IPS DF 19.7 (cell line): ENCODE measurements around the gene VEGFD.

ENCODE experiments used
- DNase-seq: peaks from one replicate; pipeline ENCODE4 v3.0.0-alpha.2; 2013; ENCODE audit warnings: low read depth, low spot score

Gene VEGFD

GRCh38 chrX:15359701-15360100 lies 24.5 kb downstream of the VEGFD start:
- DNase-seq, result no peak

- DNase-seq, result no peak
Observed at GRCh38 chrX:15358533-15358932, 25.7 kb downstream of the VEGFD start.

GRCh38 chrX:15356444-15356843 lies 27.8 kb downstream of the VEGFD start:
- DNase-seq, result no peak

- no peak for DNase-seq
Observed at GRCh38 chrX:15350329-15350996, 33.8 kb downstream of the VEGFD start.

- no peak for DNase-seq
Observed at GRCh38 chrX:15349046-15349445, 35.2 kb downstream of the VEGFD start.

- DNase-seq, result no peak
Observed at GRCh38 chrX:15345976-15346375, 38.2 kb downstream of the VEGFD start.

- no peak for DNase-seq
Observed at GRCh38 chrX:15344106-15344505, 40.1 kb downstream of the VEGFD start.

- no peak for DNase-seq
Observed at GRCh38 chrX:15343075-15343476, 41.1 kb downstream of the VEGFD start.

GRCh38 chrX:15340867-15341266 lies 43.3 kb downstream of the VEGFD start:
- DNase-seq, result no peak

- no peak for DNase-seq
Observed at GRCh38 chrX:15336023-15336413, 48.2 kb downstream of the VEGFD start.

GRCh38 chrX:15335135-15336022 lies 48.8 kb downstream of the VEGFD start, which contains the start of gene PIGA:
TSS of gene PIGA (minus strand) at chrX:15335523. CDS start at chrX:15331930, 3,593 bp downstream.
- DNase-seq, result peak; percentile 64

- no peak for DNase-seq
Observed at GRCh38 chrX:15334561-15334960, 49.7 kb downstream of the VEGFD start.

GRCh38 chrX:15328821-15329220 lies 55.4 kb downstream of the VEGFD start:
- no peak for DNase-seq

GRCh38 chrX:15328131-15328530 lies 56.1 kb downstream of the VEGFD start:
- DNase-seq, result no peak

- no peak for DNase-seq
Observed at GRCh38 chrX:15322472-15322871, 61.7 kb downstream of the VEGFD start.

GRCh38 chrX:15322072-15322471 lies 62.1 kb downstream of the VEGFD start:
- no peak for DNase-seq

- no peak for DNase-seq
Observed at GRCh38 chrX:15321447-15321846, 62.8 kb downstream of the VEGFD start.

- DNase-seq, result no peak
Observed at GRCh38 chrX:15320297-15320696, 63.9 kb downstream of the VEGFD start.

- DNase-seq, result no peak
Observed at GRCh38 chrX:15319075-15319474, 65.1 kb downstream of the VEGFD start.

- DNase-seq, result no peak
Observed at GRCh38 chrX:15315509-15315908, 68.7 kb downstream of the VEGFD start, which contains the start of gene ASB11. TSS of gene ASB11 (minus strand) at chrX:15315640. CDS start at chrX:15315605, 35 bp downstream.

- DNase-seq, result no peak
Observed at GRCh38 chrX:15314472-15314871, 69.7 kb downstream of the VEGFD start.

GRCh38 chrX:15311119-15311518 lies 73.1 kb downstream of the VEGFD start:
- DNase-seq, result no peak

- no peak for DNase-seq
Observed at GRCh38 chrX:15310117-15310516, 74.1 kb downstream of the VEGFD start.
